H9 (cell line): Measurements from ENCODE around the gene MRRF. TPM values are rescaled to one million over a fixed set of nuclear protein-coding genes. Genes with fewer than 3 reads are reported as not detected.

Source experiments
- DNase-seq: peaks from one replicate; pipeline ENCODE4 v3.0.0-alpha.2; 2017
- H2AFZ ChIP-seq: one replicate; pipeline ENCODE4 v1.6.1; 2013; ENCODE audit warnings: mild to moderate bottlenecking, low read length, control low read depth, moderate library complexity
- H2AK5ac ChIP-seq: 2 replicates; pipeline ENCODE4 v1.6.1; 2013; ENCODE audit warnings: low read length, control low read depth, mixed read lengths; ENCODE audit not compliant: insufficient read length
- H2BK120ac ChIP-seq: one replicate; pipeline ENCODE4 v1.6.1; 2013; ENCODE audit warnings: low read depth, mild to moderate bottlenecking, low read length, control low read depth, inconsistent platforms; ENCODE audit not compliant: poor library complexity, severe bottlenecking
- H2BK12ac ChIP-seq: 2 replicates; pipeline ENCODE4 v1.6.1; 2013; ENCODE audit warnings: low read length, control low read depth, mixed read lengths, low read depth; ENCODE audit not compliant: insufficient read length
- H2BK15ac ChIP-seq: 2 replicates; pipeline ENCODE4 v1.6.1; 2013; ENCODE audit warnings: low read depth, low read length, control low read depth
- H2BK20ac ChIP-seq: one replicate; pipeline ENCODE4 v1.6.1; 2013; ENCODE audit warnings: low read depth, mild to moderate bottlenecking, low read length, control low read depth, inconsistent platforms; ENCODE audit not compliant: poor library complexity, severe bottlenecking
- H2BK5ac ChIP-seq: 2 replicates; pipeline ENCODE4 v1.6.1; 2013; ENCODE audit warnings: low read length, control low read depth, mixed read lengths; ENCODE audit not compliant: insufficient read length
- H3K14ac ChIP-seq: 2 replicates; pipeline ENCODE4 v1.6.1; 2013; ENCODE audit warnings: low read length, control low read depth; ENCODE audit not compliant: insufficient read depth
- H3K18ac ChIP-seq: 2 replicates; pipeline ENCODE4 v1.6.1; 2013; ENCODE audit warnings: low read depth, mild to moderate bottlenecking, mixed read lengths, low read length, control low read depth; ENCODE audit not compliant: insufficient read length
- H3K23ac ChIP-seq: 2 replicates; pipeline ENCODE4 v1.6.1; 2013; ENCODE audit warnings: low read length, control low read depth, mixed read lengths, low read depth; ENCODE audit not compliant: insufficient read length
- H3K23me2 ChIP-seq: 2 replicates; pipeline ENCODE4 v1.6.1; 2013; ENCODE audit warnings: low read depth, mild to moderate bottlenecking, mixed read lengths, low read length, control low read depth; ENCODE audit not compliant: insufficient read length, poor library complexity, severe bottlenecking
- H3K27ac ChIP-seq: 2 replicates; pipeline ENCODE4 v1.5.1; 2013; ENCODE audit warnings: low read length, control low read depth, mixed read lengths, low read depth; ENCODE audit not compliant: insufficient read length
- H3K27me3 ChIP-seq: 2 replicates; pipeline ENCODE4 v1.6.1; 2013; ENCODE audit warnings: low read length, control low read depth, inconsistent platforms; ENCODE audit not compliant: insufficient read depth
- H3K4ac ChIP-seq: 2 replicates; pipeline ENCODE4 v1.6.1; 2013; ENCODE audit warnings: low read depth, mild to moderate bottlenecking, control low read depth, inconsistent platforms, low read length, moderate library complexity
- H3K4me1 ChIP-seq: 2 replicates; pipeline ENCODE4 v1.6.1; 2013; ENCODE audit warnings: low read length, control low read depth, inconsistent platforms; ENCODE audit not compliant: insufficient read depth
- H3K4me2 ChIP-seq: 2 replicates; pipeline ENCODE4 v1.6.1; 2013; ENCODE audit warnings: low read length, control low read depth, mixed read lengths; ENCODE audit not compliant: insufficient read length, insufficient read depth
- H3K56ac ChIP-seq: 2 replicates; pipeline ENCODE4 v1.6.1; 2013; ENCODE audit warnings: low read depth, mild to moderate bottlenecking, mixed read lengths, low read length, control low read depth; ENCODE audit not compliant: insufficient read length
- H3K79me1 ChIP-seq: 2 replicates; pipeline ENCODE4 v1.6.1; 2013; ENCODE audit warnings: low read depth, mild to moderate bottlenecking, moderate library complexity, low read length, control low read depth, inconsistent platforms; ENCODE audit not compliant: insufficient read depth, poor library complexity, severe bottlenecking
- H3K79me2 ChIP-seq: 2 replicates; pipeline ENCODE4 v1.6.1; 2013; ENCODE audit warnings: low read length, control low read depth, inconsistent platforms; ENCODE audit not compliant: insufficient read depth
- H3K9ac ChIP-seq: 2 replicates; pipeline ENCODE4 v1.6.1; 2013; ENCODE audit warnings: low read length, control low read depth, mixed read lengths; ENCODE audit not compliant: insufficient read length; ENCODE audit errors: extremely low read depth
- H3K9me3 ChIP-seq: one replicate; pipeline ENCODE4 v1.6.1; 2013; ENCODE audit warnings: low read depth, low read length, inconsistent platforms; ENCODE audit not compliant: control insufficient read depth
- H3T11ph ChIP-seq: one replicate; pipeline ENCODE4 v1.6.1; 2013; ENCODE audit warnings: mild to moderate bottlenecking, low read length, control low read depth, inconsistent platforms
- H4K20me1 ChIP-seq: one replicate; pipeline ENCODE4 v1.6.1; 2013; ENCODE audit not compliant: control insufficient read depth, insufficient read length, insufficient read depth
- H4K5ac ChIP-seq: 2 replicates; pipeline ENCODE4 v1.6.1; 2013; ENCODE audit warnings: low read depth, mild to moderate bottlenecking, mixed read lengths, low read length, control low read depth; ENCODE audit not compliant: insufficient read length
- H4K8ac ChIP-seq: replicated peaks from 2 replicates; pipeline ENCODE4 v1.6.1; 2013; ENCODE audit warnings: low read length, control low read depth, mixed read lengths, low read depth; ENCODE audit not compliant: insufficient read length
- H4K91ac ChIP-seq: 2 replicates; pipeline ENCODE4 v1.6.1; 2013; ENCODE audit warnings: low read depth, mild to moderate bottlenecking, moderate library complexity, mixed read lengths, low read length, control low read depth; ENCODE audit not compliant: insufficient read length
- H3K27ac Mint-ChIP-seq, 3 experiments: 2 replicates in 2 of 3; 3 replicates in 1 of 3; pipeline ENCODE4 v1.8.0; 2020 to 2021; ENCODE audit warnings: mixed read lengths in 3 of 3, mild to moderate bottlenecking in 1 of 3, moderate library complexity in 1 of 3
- H3K27me3 Mint-ChIP-seq: 2 replicates; pipeline ENCODE4 v1.8.0; 2021; ENCODE audit warnings: low read depth, mild to moderate bottlenecking, moderate library complexity, mixed read lengths
- H3K36me3 Mint-ChIP-seq, 3 experiments: 2 replicates in 2 of 3; 3 replicates in 1 of 3; pipeline ENCODE4 v1.8.0; 2020 to 2021; ENCODE audit warnings: low read depth in 3 of 3, mixed read lengths in 3 of 3; ENCODE audit not compliant: insufficient read depth in 1 of 3
- H3K4me1 Mint-ChIP-seq, 2 experiments: 2 replicates each; pipeline ENCODE4 v1.8.0; 2020; ENCODE audit warnings: mixed read lengths in 2 of 2
- H3K4me3 Mint-ChIP-seq, 2 experiments: 2 replicates in 1 of 2; 3 replicates in 1 of 2; pipeline ENCODE4 v1.8.0; 2020 to 2021; ENCODE audit warnings: mild to moderate bottlenecking in 2 of 2, mixed read lengths in 2 of 2, moderate library complexity in 1 of 2
- H3K9me3 Mint-ChIP-seq, 2 experiments: 2 replicates in 1 of 2; 3 replicates in 1 of 2; pipeline ENCODE4 v1.8.0; 2020; ENCODE audit warnings: mild to moderate bottlenecking in 2 of 2, mixed read lengths in 2 of 2, moderate library complexity in 1 of 2
- WGBS: extraction: QIAGEN DNeasy Blood & Tissue Kit; methylation state at CpG from one replicate; pipeline ENCODE4 v1.1.7; 2013; ENCODE audit warnings: missing lambda C conversion rate, low lambda C conversion rate, mixed read lengths; ENCODE audit not compliant: insufficient read length; ENCODE audit errors: extremely low coverage; 5-methylcytosine and 5-hydroxymethylcytosine counted together
- total RNA-seq: library from RNA; stranded (reverse); gene quantifications from 2 replicates; pipeline ENCODE4 v1.2.1, GENCODE V29; 2021
- TF ChIP-seq, protein P1 (sequence below): fragments of 200-600 bp; sonication (generic); conservative IDR thresholded peaks from 3 replicates; pipeline ENCODE4 v1.8.0; 2021; ENCODE audit warnings: antibody characterized with exemption, mild to moderate bottlenecking

The MRRF gene
- total RNA-seq, 1 experiment from 2014 or later = 33.7 TPM

DNA sequence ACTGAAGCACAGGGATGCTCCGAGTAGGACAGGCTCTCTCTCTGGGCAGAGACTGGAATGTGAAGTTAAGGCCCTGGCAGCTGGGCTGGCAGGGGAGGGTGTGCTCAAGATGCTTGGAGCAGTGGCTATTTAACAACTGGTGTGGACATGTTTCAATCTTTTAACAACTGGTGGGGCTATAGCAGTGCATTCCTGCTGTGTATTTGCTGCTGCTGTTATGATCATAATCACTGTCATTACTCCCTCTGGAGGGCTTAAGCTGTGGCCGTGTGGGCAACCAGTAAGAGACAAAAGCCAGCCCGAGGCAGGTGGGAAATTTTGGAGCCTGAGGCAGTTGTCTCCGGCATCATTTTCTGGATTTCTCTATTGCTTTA is 72.9 kb downstream of the MRRF start:
- H2BK5ac ChIP-seq = no peak overlapping the region
- H3K14ac ChIP-seq = no peak overlapping the region
- peaks cover 9% of the 10 kb centered on the region for H3K27me3 Mint-ChIP-seq
- H4K20me1 ChIP-seq = no peaks in the 10 kb centered on the region
- H3K4me1 ChIP-seq = peaks cover 21% of the 10 kb centered on the region; the same call in 1 of the 2 replicates
- no peaks in the 10 kb centered on the region for H3K9me3 Mint-ChIP-seq
- H3T11ph ChIP-seq = no peak overlapping the region
- no peak overlapping the region for H2BK20ac ChIP-seq
- no peak overlapping the region for H3K9ac ChIP-seq
- WGBS = no CpG with 5 or more reads among the region's 4 CpGs
- no peak overlapping the region for H2BK120ac ChIP-seq
- no peak for DNase-seq
- H2BK12ac ChIP-seq = no peak overlapping the region
- H3K23me2 ChIP-seq = no peaks in the 10 kb centered on the region
- H2BK15ac ChIP-seq = no peak overlapping the region
- no peaks in the 10 kb centered on the region for H3K9me3 ChIP-seq
- no peaks in the 10 kb centered on the region for H3K36me3 Mint-ChIP-seq
- peak overlapping the region in 1 of 3 experiments; percentile 14; a peak in 1 of 7 replicates for H3K27ac Mint-ChIP-seq
- H4K5ac ChIP-seq = no peak overlapping the region
- no peak overlapping the region for H2AFZ ChIP-seq
- H3K18ac ChIP-seq = no peak overlapping the region
- H4K8ac ChIP-seq = no peak overlapping the region
- H2AK5ac ChIP-seq = no peak overlapping the region
- no peak overlapping the region for H4K91ac ChIP-seq
- H3K56ac ChIP-seq = no peak overlapping the region
- TF ChIP-seq, protein P1, sequence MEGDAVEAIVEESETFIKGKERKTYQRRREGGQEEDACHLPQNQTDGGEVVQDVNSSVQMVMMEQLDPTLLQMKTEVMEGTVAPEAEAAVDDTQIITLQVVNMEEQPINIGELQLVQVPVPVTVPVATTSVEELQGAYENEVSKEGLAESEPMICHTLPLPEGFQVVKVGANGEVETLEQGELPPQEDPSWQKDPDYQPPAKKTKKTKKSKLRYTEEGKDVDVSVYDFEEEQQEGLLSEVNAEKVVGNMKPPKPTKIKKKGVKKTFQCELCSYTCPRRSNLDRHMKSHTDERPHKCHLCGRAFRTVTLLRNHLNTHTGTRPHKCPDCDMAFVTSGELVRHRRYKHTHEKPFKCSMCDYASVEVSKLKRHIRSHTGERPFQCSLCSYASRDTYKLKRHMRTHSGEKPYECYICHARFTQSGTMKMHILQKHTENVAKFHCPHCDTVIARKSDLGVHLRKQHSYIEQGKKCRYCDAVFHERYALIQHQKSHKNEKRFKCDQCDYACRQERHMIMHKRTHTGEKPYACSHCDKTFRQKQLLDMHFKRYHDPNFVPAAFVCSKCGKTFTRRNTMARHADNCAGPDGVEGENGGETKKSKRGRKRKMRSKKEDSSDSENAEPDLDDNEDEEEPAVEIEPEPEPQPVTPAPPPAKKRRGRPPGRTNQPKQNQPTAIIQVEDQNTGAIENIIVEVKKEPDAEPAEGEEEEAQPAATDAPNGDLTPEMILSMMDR = no peak
- H3K23ac ChIP-seq = no peak overlapping the region
- H3K4me3 Mint-ChIP-seq = peak overlapping the region in 1 of 2 experiments; percentile 63; a peak in 2 of 5 replicates
- H3K79me1 ChIP-seq = no peaks in the 10 kb centered on the region
- H3K79me2 ChIP-seq = no peaks in the 10 kb centered on the region
- H3K27me3 ChIP-seq = no peaks in the 10 kb centered on the region
- H3K4me2 ChIP-seq = no peak overlapping the region
- H3K27ac ChIP-seq = no peak overlapping the region
- H3K4me1 Mint-ChIP-seq = peaks cover 55 to 74% of the 10 kb centered on the region in 2 experiments
- no peak overlapping the region for H3K4ac ChIP-seq
